Muscle layer of duodenum (tissue), 2 donors: ENCODE measurements around the gene HSFX3.
"Not testable (repeated sequence)": the region's sequence is repeated elsewhere in the genome, so short reads cannot be mapped to it uniquely, and the experiment has no call there.

Source experiments
- H3K27ac ChIP-seq: one replicate; pipeline ENCODE4 v1.7.0; 2013; ENCODE audit warnings: mild to moderate bottlenecking, low read length
- H3K27me3 ChIP-seq: one replicate; pipeline ENCODE4 v1.7.0; 2013; ENCODE audit warnings: low read depth, mild to moderate bottlenecking, control low read depth, low read length
- H3K36me3 ChIP-seq, 2 donors: one replicate each; pipeline ENCODE4 v1.7.0; 2013; ENCODE audit warnings: low read length in 2 of 2, control low read depth in 1 of 2, mild to moderate bottlenecking in 1 of 2; ENCODE audit not compliant: insufficient read depth in 2 of 2, control insufficient read depth in 1 of 2
- H3K4me1 ChIP-seq, 2 donors: one replicate each; pipeline ENCODE4 v1.7.0; 2013; ENCODE audit warnings: low read length in 2 of 2, mild to moderate bottlenecking in 2 of 2, control low read depth in 1 of 2, moderate library complexity in 1 of 2; ENCODE audit not compliant: insufficient read depth in 2 of 2, control insufficient read depth in 1 of 2
- H3K4me3 ChIP-seq, 2 donors: one replicate each; pipeline ENCODE4 v1.7.0; 2013; ENCODE audit warnings: low read length in 2 of 2, low read depth in 1 of 2, mild to moderate bottlenecking in 1 of 2
- H3K9me3 ChIP-seq, 2 donors: one replicate each; pipeline ENCODE4 v1.7.0; 2013; ENCODE audit warnings: low read length in 2 of 2, control low read depth in 1 of 2, mild to moderate bottlenecking in 1 of 2; ENCODE audit not compliant: control insufficient read depth in 1 of 2
- donor health status: healthy.

The HSFX3 gene

DNA sequence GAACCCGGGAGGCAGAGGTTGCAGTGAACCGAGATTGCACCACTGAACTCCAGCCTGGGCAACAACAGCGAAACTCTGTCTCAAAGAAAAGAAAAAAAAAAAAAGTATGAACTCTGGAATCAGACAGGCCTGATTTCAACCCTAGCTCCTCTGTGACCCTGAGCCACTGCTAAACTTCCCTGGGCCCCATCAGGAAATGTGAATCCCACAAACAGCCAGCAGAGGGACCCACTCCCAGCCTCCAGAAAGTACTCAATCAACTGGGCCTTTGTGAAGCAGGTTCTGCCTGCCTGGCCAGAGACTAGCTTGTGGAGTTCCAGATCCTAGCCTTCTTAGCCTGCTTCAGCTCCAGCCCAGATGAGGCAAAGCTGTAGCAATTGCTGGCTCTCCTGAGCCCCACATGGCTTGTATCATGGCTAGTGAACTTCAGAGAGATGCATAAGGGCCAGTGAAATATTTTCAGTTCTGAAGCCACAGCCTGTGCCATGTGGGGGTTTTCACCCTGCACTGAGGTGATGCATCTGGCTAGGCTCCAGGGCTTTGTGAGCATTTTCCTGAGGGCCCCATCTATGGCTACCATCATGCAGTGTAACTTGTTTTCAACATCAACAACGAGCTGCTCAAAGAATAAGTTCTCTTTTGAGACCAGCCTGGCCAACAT lies 37.4 kb downstream of the HSFX3 start:
- Histone ChIP-seq H3K27me3 (no peaks in the 10 kb centered on the region), H3K4me3 (no peak overlapping the region), H3K9me3 (no peaks in the 10 kb centered on the region), H3K36me3 (no peaks in the 10 kb centered on the region), H3K4me1 (no peaks in the 10 kb centered on the region), H3K27ac (no peak overlapping the region)

DNA sequence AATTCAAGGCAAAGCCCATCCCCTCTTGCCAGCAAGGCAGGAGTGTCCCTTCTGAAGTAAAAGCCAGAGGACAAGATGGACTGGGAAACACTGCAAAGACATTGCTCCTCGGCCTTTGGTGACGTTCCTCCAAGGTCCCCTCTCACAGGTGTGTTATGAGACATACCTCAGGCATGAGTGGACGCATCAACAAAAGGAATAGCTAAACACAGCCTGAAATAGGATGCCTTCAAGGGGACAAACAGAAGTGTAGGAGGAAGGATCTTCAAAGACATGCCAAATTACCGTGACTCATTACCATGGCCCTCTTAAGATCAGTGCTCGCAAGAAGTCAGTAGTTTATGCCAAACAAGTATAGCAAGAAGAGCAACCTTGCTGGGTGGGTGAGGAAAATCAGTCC lies 38.6 kb downstream of the HSFX3 start:
- Histone ChIP-seq H3K9me3 (no peaks in the 10 kb centered on the region), H3K36me3 (no peaks in the 10 kb centered on the region), H3K4me3 (no peak overlapping the region), H3K27ac (no peak overlapping the region), H3K4me1 (no peaks in the 10 kb centered on the region), H3K27me3 (no peaks in the 10 kb centered on the region)

DNA sequence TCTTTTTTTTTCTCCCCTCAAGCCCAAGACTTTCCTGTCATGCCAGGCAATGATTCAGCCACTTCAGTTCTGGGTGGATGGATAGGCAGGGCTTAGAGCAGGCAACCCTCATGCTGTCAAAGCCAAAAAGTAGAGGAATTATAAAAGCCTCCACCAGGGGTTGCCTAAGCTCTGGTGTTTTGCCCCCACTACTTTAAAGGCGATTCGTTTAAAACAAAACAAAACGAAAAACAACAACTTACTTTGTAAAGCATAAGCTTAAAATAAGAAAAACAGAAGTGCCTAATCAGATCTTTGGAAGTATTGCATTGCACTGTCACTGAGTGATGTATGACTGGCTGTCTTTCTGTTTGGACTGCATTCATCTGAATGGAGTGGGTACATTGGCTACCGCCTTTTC lies 39.3 kb downstream of the HSFX3 start:
- Histone ChIP-seq H3K4me1 (no peaks in the 10 kb centered on the region), H3K36me3 (no peaks in the 10 kb centered on the region), H3K9me3 (no peaks in the 10 kb centered on the region), H3K27me3 (no peaks in the 10 kb centered on the region), H3K4me3 (no peak overlapping the region), H3K27ac (no peak overlapping the region)

GRCh38 chrX:149508467-149508866 lies 41.3 kb downstream of the HSFX3 start:
- Histone ChIP-seq H3K27me3 (no peaks in the 10 kb centered on the region), H3K9me3 (no peaks in the 10 kb centered on the region), H3K4me1 (peaks cover 0 to 5% of the 10 kb centered on the region in 2 donors), H3K27ac (no peak overlapping the region), H3K36me3 (no peaks in the 10 kb centered on the region), H3K4me3 (no peak overlapping the region)

DNA sequence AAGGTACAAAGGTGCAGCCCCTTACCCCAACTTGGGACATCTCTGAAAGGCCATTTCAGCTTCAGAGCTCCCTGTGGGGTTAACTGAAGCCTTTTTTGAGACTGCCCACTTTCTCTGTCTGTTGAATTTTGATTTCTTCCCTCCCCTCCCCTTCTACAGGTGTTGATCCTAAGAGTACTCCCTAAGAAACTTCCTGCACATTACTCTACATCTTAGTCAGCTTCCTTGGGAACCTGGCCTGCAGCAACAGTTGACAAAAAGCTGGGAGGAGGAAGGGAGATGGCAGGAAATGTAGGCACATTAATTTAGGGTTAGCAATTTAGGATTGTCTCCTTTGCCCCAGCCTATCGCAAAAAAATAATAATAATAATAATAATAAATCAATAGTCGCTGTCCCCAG lies 43.4 kb downstream of the HSFX3 start:
- H3K27me3 ChIP-seq: no peaks in the 10 kb centered on the region

DNA sequence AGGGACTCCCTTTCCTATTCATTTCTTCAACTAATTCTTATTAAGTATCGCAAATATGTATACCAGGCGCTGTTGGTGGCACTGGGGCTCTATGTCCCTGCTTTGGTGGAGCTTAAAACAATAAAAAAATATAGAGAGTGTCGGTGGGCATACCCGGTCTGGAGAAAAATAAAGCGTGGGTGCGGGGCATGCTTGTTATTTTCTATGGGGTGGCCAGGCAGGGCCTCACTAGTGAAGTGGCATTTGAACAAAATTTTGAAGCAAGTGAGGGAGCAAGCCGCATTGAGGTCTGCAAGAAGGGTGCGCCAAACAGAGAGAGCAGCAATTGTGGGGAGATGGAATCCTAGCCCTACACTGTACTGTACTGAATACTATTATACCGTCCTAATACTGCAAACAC lies 44.1 kb downstream of the HSFX3 start:
- peak overlapping the region in 1 of 2 donors; percentile 67 for H3K4me3 ChIP-seq
- no peak overlapping the region for H3K27ac ChIP-seq
- H3K27me3 ChIP-seq: no peaks in the 10 kb centered on the region
- H3K9me3 ChIP-seq: no peaks in the 10 kb centered on the region
- peaks cover 0 to 10% of the 10 kb centered on the region in 2 donors for H3K4me1 ChIP-seq
- peaks cover 9 to 13% of the 10 kb centered on the region in 2 donors for H3K36me3 ChIP-seq

More for the DNA sequence above, 43.4 kb downstream of the HSFX3 start:
- Histone ChIP-seq H3K9me3 (no peaks in the 10 kb centered on the region), H3K4me1 (peaks cover 0 to 10% of the 10 kb centered on the region in 2 donors), H3K4me3 (no peak overlapping the region), H3K36me3 (peaks cover 3 to 6% of the 10 kb centered on the region in 2 donors), H3K27ac (no peak overlapping the region)

- Histone ChIP-seq H3K36me3 (peaks cover 14 to 18% of the 10 kb centered on the region in 2 donors), H3K9me3 (no peaks in the 10 kb centered on the region), H3K4me3 (peak within 1 kb of the TSS; percentile 67 to 76), H3K27ac (peak within 1 kb of the TSS; percentile 80), H3K27me3 (no peaks in the 10 kb centered on the region), H3K4me1 (peaks cover 0 to 10% of the 10 kb centered on the region in 2 donors)
Observed at GRCh38 chrX:149504915-149505651, 44.6 kb downstream of the HSFX3 start, which contains the start of gene IDS. IDS (minus strand) TSS chrX:149505306; CDS start chrX:149505137, 169 bp downstream.

DNA sequence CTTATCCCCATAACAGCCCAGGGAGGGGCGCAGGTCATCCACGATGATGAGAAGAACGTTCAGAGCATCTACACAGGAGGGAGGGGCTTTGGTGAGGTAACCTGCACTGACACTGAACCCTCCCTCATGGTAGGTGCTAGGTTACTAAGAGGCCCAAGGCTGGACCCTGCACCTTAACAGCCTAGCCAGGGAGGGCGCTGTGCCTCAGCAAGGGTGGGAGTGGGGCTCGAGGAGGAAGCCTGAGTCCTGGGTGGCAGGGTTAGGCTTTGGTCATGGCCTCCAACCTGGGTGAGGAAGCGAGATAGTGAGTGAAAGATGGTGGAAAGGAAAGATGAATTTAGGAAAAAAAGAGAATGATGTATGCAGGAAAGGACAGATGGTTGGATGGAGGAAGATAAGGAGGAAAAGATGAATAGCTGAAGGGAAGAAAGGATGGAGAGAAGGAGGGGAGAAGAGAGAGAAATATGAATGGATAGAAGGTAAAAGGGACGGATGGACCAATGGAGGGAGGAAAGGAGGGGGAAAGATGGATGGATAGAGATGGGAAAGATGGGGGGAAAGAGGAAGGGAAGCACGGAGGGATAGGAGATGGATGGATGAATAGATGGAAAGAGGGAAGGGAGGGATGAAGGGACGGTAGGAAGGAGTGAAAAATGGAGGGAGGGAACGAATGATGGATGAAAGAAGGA lies 45.4 kb downstream of the HSFX3 start:
- H3K27me3 ChIP-seq: no peaks in the 10 kb centered on the region
- H3K4me3 ChIP-seq: peak overlapping the region; percentile 67 to 76
- peaks cover 0 to 10% of the 10 kb centered on the region in 2 donors for H3K4me1 ChIP-seq
- H3K36me3 ChIP-seq: peaks cover 14 to 24% of the 10 kb centered on the region in 2 donors
- H3K9me3 ChIP-seq: no peaks in the 10 kb centered on the region
- peak overlapping the region; percentile 80 for H3K27ac ChIP-seq

DNA sequence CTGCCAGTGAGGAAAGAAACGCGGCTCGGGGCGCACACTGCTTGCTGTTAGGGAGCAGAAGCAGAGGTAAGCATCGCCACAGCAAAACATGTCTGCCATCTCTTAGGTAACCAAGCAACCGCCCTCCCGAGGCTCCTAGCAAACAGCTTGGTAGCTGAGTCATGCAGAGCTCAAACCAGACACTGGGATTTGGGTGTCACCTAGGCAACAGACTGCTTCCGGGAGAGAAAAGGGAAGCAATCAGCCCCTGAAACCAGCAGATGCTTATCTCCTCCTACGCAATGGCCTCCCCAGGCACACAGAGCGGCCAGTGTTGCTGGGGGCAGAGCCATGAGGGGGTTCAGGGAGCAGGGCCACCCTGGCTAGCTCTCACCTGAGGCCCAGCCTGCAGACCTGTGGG lies 46.3 kb downstream of the HSFX3 start:
- H3K36me3 ChIP-seq: peaks cover 14 to 29% of the 10 kb centered on the region in 2 donors
- not testable (repeated sequence) for H3K27ac ChIP-seq, H3K27me3 ChIP-seq, H3K9me3 ChIP-seq
- H3K4me1 ChIP-seq: peaks cover 0 to 10% of the 10 kb centered on the region in 2 donors
- peak overlapping the region in 1 of 2 donors; percentile 67 for H3K4me3 ChIP-seq

DNA sequence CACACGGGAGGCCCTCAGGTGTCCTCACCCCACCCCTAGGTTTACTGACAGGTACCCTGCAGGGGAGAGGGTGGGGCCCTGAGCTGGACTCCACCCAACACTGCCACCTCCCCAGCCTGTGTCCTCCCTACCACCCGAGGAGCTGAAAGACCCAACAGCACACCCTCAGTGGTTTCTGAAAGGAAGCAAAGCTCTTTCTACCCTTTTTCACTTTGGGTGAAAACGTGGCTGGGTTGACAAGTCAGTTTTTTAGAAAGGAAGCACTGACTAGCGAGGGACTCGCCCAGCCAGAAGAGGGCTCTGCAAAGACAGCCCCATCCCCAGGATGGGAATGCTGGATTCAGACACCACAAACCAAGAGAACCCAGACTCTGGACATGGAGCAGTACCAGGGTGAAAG lies 46.8 kb downstream of the HSFX3 start:
- H3K4me3 ChIP-seq, H3K27me3 ChIP-seq, H3K9me3 ChIP-seq, H3K27ac ChIP-seq: not testable (repeated sequence)
- Histone ChIP-seq H3K4me1 (peaks cover 0 to 10% of the 10 kb centered on the region in 2 donors), H3K36me3 (peaks cover 18 to 33% of the 10 kb centered on the region in 2 donors)

DNA sequence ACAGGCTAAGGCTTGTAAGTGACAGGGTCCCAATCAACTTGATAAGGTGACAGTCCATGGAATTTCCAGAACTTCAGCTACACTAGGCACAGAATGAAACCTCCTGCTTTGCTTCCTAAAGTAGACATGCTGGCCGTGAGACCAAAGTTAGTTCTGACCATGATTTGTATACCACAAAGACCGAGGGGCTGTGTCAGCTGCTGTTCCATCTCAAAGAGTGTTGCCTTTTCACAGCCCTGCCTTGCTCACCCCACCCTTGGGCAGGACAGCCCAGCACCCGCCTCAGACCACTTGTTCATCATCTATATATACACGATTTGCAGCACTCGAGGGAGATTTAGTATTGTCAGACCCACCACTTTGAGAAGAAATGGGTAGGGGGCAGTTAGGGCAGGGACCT lies 50.0 kb downstream of the HSFX3 start:
- Histone ChIP-seq H3K27me3 (no peaks in the 10 kb centered on the region), H3K4me1 (peaks cover 0 to 10% of the 10 kb centered on the region in 2 donors), H3K36me3 (peaks cover 46 to 63% of the 10 kb centered on the region in 2 donors)

More for the DNA sequence above, 50.0 kb downstream of the HSFX3 start:
- Histone ChIP-seq H3K9me3 (no peaks in the 10 kb centered on the region), H3K27ac (no peak overlapping the region), H3K4me3 (no peak overlapping the region)
